GM12878 (cell line): ENCODE measurements around the gene PLEKHG1. TPM values are rescaled to one million over a fixed set of nuclear protein-coding genes. Genes with fewer than 3 reads are reported as not detected.

Source experiments
- ATAC-seq: fragments of 200-7000 bp; cut with Tn5 transposase; 3 replicates; pipeline ENCODE4 v1.9.1; 2020; ENCODE audit warnings: mild to moderate bottlenecking, moderate library complexity
- BruUV-seq: library from RNA; stranded (reverse); fragments of 400-500 nt; replicated peaks from 2 replicates; lab custom pipeline; 2021; lab: Mats Ljungman, UMichigan
- CTCF ChIA-PET: fragments of 300-600 bp; sonication (Branson Sonifier 250); formaldehyde crosslinking; extraction: SDS; loops from one replicate; lab custom pipeline; 2021; ENCODE audit warnings: inconsistent platforms; lab: Yijun Ruan, JAX
- POLR2A ChIA-PET: fragments of 350-600 bp; formaldehyde crosslinking; extraction: SDS; loops from one replicate; lab custom pipeline; 2021; ENCODE audit warnings: inconsistent platforms; lab: Charles Lee
- RAD21 ChIA-PET: fragments of 300-600 bp; sonication (Branson Sonifier 250); formaldehyde crosslinking; loops from one replicate; lab custom pipeline; 2023; ENCODE audit warnings: antibody characterized with exemption; ENCODE audit not compliant: unreplicated experiment; lab: Charles Lee
- SMC1A ChIA-PET: fragments of 300-600 bp; sonication (Branson Sonifier 250); formaldehyde crosslinking; loops from one replicate; lab custom pipeline; 2023; ENCODE audit not compliant: unreplicated experiment, uncharacterized antibody; lab: Charles Lee
- DNase-seq: peaks from one replicate; pipeline ENCODE4 v3.0.0-alpha.2; 2011; ENCODE audit warnings: low read depth, low spot score
- FAIRE-seq: peaks from 3 replicates; lab custom pipeline; 2011; peaks lifted over from hg19 to GRCh38; lab: Jason Lieb, UNC
- H2AFZ ChIP-seq: 2 replicates; pipeline ENCODE4 v1.6.0; 2011; ENCODE audit warnings: low read depth, low read length, control low read depth; ENCODE audit not compliant: control insufficient read depth
- H3K27ac ChIP-seq: 2 replicates; pipeline ENCODE4 v1.5.1; 2011; ENCODE audit warnings: control low read depth; ENCODE audit not compliant: control insufficient read depth, insufficient read depth
- H3K27me3 ChIP-seq, 2 experiments: replicated peaks in 1 of 2; 2 replicates each; pipeline versions ENCODE4 v1.6.0 to v1.6.1; 2011; ENCODE audit warnings: low read length in 1 of 2; ENCODE audit not compliant: control insufficient read depth in 2 of 2, insufficient read depth in 2 of 2
- H3K36me3 ChIP-seq, 2 experiments: 2 replicates each; pipeline ENCODE4 v1.5.1; 2011; ENCODE audit warnings: low read length in 1 of 2; ENCODE audit not compliant: control insufficient read depth in 2 of 2, insufficient read depth in 2 of 2
- H3K4me1 ChIP-seq: 2 replicates; pipeline ENCODE4 v1.6.1; 2011; ENCODE audit warnings: mild to moderate bottlenecking, low read length, moderate library complexity, mixed read lengths; ENCODE audit not compliant: control insufficient read depth, insufficient read depth
- H3K4me2 ChIP-seq: 2 replicates; pipeline ENCODE4 v1.6.0; 2011; ENCODE audit warnings: control low read depth; ENCODE audit not compliant: control insufficient read depth, insufficient read depth
- H3K4me3 ChIP-seq: fragments of 200-600 bp; sonication (generic); 2 replicates; pipeline ENCODE4 v1.5.1; 2016
- H3K79me2 ChIP-seq: 2 replicates; pipeline ENCODE4 v1.6.0; 2011; ENCODE audit warnings: low read length; ENCODE audit not compliant: control insufficient read depth, insufficient read depth
- H3K9ac ChIP-seq: 2 replicates; pipeline ENCODE4 v1.8.0; 2011; ENCODE audit warnings: low read length, control low read depth, mixed read lengths; ENCODE audit not compliant: control insufficient read depth, insufficient read depth
- H3K9me3 ChIP-seq: replicated peaks from 3 replicates; pipeline ENCODE4 v1.5.1; 2011; ENCODE audit warnings: mild to moderate bottlenecking, low read length; ENCODE audit not compliant: control insufficient read depth, insufficient read depth
- H4K20me1 ChIP-seq: 2 replicates; pipeline ENCODE4 v1.6.0; 2011; ENCODE audit not compliant: control insufficient read depth, insufficient read depth
- EGR1 ChIP-seq, 2 experiments: IDR thresholded peaks; 1 replicate in 1 of 2; 2 replicates in 1 of 2; pipeline ENCODE4 v1.6.1; 2011 to 2012; ENCODE audit warnings: low read depth in 2 of 2, low read length in 2 of 2, borderline replicate concordance in 1 of 2, mild to moderate bottlenecking in 1 of 2, moderate library complexity in 1 of 2
- FOS ChIP-seq: IDR thresholded peaks from 3 replicates; pipeline ENCODE4 v1.6.1; 2011; ENCODE audit warnings: borderline replicate concordance; ENCODE audit not compliant: insufficient read length; ENCODE audit errors: extremely low read depth
- KLF5 ChIP-seq: fragments of 450-650 bp; IDR thresholded peaks from 2 replicates; pipeline ENCODE4 v1.6.1; 2014; ENCODE audit warnings: mild to moderate bottlenecking; ENCODE audit not compliant: partially characterized antibody
- NRF1 ChIP-seq: conservative IDR thresholded peaks from 2 replicates; pipeline ENCODE4 v1.6.1; 2011; ENCODE audit warnings: mild to moderate bottlenecking, low read depth, low read length, improper control_type of control experiment
- POU2F2 ChIP-seq: IDR thresholded peaks from 3 replicates; pipeline ENCODE4 v1.6.1; 2011; ENCODE audit warnings: low read depth, mild to moderate bottlenecking, low read length, borderline replicate concordance
- SIX5 ChIP-seq: IDR thresholded peaks from 2 replicates; pipeline ENCODE4 v1.6.1; 2011; ENCODE audit warnings: mild to moderate bottlenecking, low read depth, low read length, moderate library complexity; ENCODE audit not compliant: severe bottlenecking
- SMAD5 ChIP-seq: IDR thresholded peaks from 2 replicates; pipeline ENCODE4 v1.6.1; 2016; ENCODE audit warnings: antibody characterized with exemption, low read depth
- TCF7 ChIP-seq: IDR thresholded peaks from 2 replicates; pipeline ENCODE4 v1.6.1; 2014; ENCODE audit warnings: antibody characterized with exemption, borderline replicate concordance
- WGBS: methylation state at CpG from one replicate; pipeline ENCODE4 v1.1.6; 2016; ENCODE audit warnings: low lambda C conversion rate; ENCODE audit not compliant: insufficient replicate concordance, insufficient coverage; ENCODE audit errors: missing lambda C conversion rate; 5-methylcytosine and 5-hydroxymethylcytosine counted together
- in situ Hi-C: fragments of 300-500 bp; cut with MboI; formaldehyde crosslinking; loops from 9 replicates; pipeline ENCODE4 v1.14.3; 2018; ENCODE audit warnings: mixed read lengths
- intact Hi-C: fragments of 100-400 bp; cut with micrococcal nuclease; formaldehyde crosslinking; loops from one replicate; pipeline ENCODE4 v1.14.2; 2022; ENCODE audit not compliant: unreplicated experiment
- polyA plus RNA-seq, 11 experiments: library from polyadenylated mRNA; depleted of rRNA in 4 of 11; unstranded in 6 of 11; stranded (reverse) in 5 of 11; fragments of >200 nt; fragmentation: Nextera tagmentation in 4 of 11; fragmentation: Illumina TruSeq in 1 of 11; extraction: Ambion mirVana in 4 of 11; extraction: Trizol in 1 of 11; gene quantifications; 1 replicate in 1 of 11; 2 replicates in 10 of 11; pipeline versions ENCODE4 v1.2.1 to v1.2.3, GENCODE V29; 2011 to 2016; ENCODE audit warnings: inconsistent platforms in 2 of 11, missing spikeins in 2 of 11, low read depth in 1 of 11
- total RNA-seq, 4 experiments: library from RNA; depleted of rRNA in 3 of 4; stranded (reverse); fragments of >200 nt in 3 of 4; fragmentation: Illumina TruSeq in 1 of 4; extraction: Trizol in 1 of 4; gene quantifications; 2 replicates each; pipeline versions ENCODE4 v1.2.1 to v1.2.3, GENCODE V29; 2013 to 2021

PLEKHG1 gene
- total and polyA plus RNA-seq, 10 of the 15 experiments (the other 5 are each of a cell fraction or from before 2014, with no cell fraction given) = 0.77 to 17.2 (median 4.9) TPM

DNA sequence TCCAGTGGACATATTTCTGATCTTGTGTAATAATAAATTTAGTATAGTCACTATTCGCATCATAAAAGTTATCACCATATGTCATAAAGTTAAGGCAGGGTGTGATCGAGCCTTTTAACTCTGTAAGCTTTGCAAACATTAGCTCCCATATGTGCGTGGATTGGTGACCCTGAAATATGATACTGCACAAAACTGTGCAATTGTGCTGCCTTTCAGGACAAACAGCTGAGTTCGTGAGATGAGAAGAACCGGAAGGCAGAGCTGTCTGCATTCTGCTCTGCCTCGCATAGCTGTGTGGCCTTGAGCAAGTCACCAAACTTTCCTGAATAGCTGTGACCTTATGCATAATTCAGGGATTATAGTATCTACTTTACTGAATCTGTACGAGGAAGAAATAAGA lies 3.2 kb upstream of the PLEKHG1 start:
- no peak for DNase-seq
- POLR2A ChIA-PET = interaction anchor here (0.6 kb wide), 1 partner anchor 15 kb away, joined by 3 read pairs; no protein-coding TSS in a partner anchor
- RAD21 ChIA-PET = interaction anchor here (0.8 to 1.1 kb wide), 3 partner anchors 42 to 145 kb away, joined by 3 to 4 read pairs (median 3); no protein-coding TSS in a partner anchor
- no peak overlapping the region for H3K4me3 ChIP-seq
- no peak for TF ChIP-seq KLF5
- no peak for TF ChIP-seq SMAD5
- TF ChIP-seq FOS = no peak
- no peak for TF ChIP-seq NRF1
- no peak for TF ChIP-seq POU2F2
- TF ChIP-seq TCF7 = no peak
- no peak for TF ChIP-seq EGR1 (IDR thresholded peaks at IDR 0.05; ENCODE audit: borderline replicate concordance in 1 of 2, low read depth in 2 of 2, low read length in 2 of 2)
- no peak for TF ChIP-seq SIX5
- TF ChIP-seq, all 136 proteins: peak for 0
- SMC1A ChIA-PET = interaction anchor here (0.8 to 3.6 kb wide), 5 partner anchors 49 to 219 kb away, joined by 3 to 13 read pairs (median 4); no protein-coding TSS in a partner anchor
- no peaks in the 10 kb centered on the region for H4K20me1 ChIP-seq
- FAIRE-seq (no peak), ATAC-seq (no peak)
- H2AFZ ChIP-seq = no peak overlapping the region
- H3K36me3 ChIP-seq = no peaks in the 10 kb centered on the region
- CTCF ChIA-PET = interaction anchor here (1.6 kb wide), 1 partner anchor 89 kb away, joined by 5 read pairs; no protein-coding TSS in a partner anchor
- H3K4me2 ChIP-seq = no peak overlapping the region
- H3K9me3 ChIP-seq = no peaks in the 10 kb centered on the region
- H3K27ac ChIP-seq = no peak overlapping the region
- no TSS peak for BruUV-seq
- intact Hi-C loops = no loop called here
- H3K9ac ChIP-seq = no peak overlapping the region
- 55% methylated on average over 7 of the region's 7 CpGs for WGBS
- H3K27me3 ChIP-seq = peaks cover 0 to 7% of the 10 kb centered on the region in 2 experiments
- peaks cover 4% of the 10 kb centered on the region; the same call in 1 of the 2 replicates for H3K4me1 ChIP-seq
- in situ Hi-C loops = no loop called here
- H3K79me2 ChIP-seq = no peaks in the 10 kb centered on the region
